ENCODE measurements around the gene RIC8B.

RIC8B gene

GRCh38 chr12:106855221-106855758 lies 80.8 kb downstream of the RIC8B start:
- no peak for DNase-seq (ENCODE audit: extremely low read depth, low read depth)
- no peak overlapping the region for H3K4me3 ChIP-seq (replicated peaks; ENCODE audit: low read depth, low read length)
- TF ChIP-seq, protein P1, sequence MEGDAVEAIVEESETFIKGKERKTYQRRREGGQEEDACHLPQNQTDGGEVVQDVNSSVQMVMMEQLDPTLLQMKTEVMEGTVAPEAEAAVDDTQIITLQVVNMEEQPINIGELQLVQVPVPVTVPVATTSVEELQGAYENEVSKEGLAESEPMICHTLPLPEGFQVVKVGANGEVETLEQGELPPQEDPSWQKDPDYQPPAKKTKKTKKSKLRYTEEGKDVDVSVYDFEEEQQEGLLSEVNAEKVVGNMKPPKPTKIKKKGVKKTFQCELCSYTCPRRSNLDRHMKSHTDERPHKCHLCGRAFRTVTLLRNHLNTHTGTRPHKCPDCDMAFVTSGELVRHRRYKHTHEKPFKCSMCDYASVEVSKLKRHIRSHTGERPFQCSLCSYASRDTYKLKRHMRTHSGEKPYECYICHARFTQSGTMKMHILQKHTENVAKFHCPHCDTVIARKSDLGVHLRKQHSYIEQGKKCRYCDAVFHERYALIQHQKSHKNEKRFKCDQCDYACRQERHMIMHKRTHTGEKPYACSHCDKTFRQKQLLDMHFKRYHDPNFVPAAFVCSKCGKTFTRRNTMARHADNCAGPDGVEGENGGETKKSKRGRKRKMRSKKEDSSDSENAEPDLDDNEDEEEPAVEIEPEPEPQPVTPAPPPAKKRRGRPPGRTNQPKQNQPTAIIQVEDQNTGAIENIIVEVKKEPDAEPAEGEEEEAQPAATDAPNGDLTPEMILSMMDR (IDR thresholded peaks at IDR 0.05; ENCODE audit: low read depth, low read length, missing control alignments): no peak

- H3K4me3 ChIP-seq (replicated peaks; ENCODE audit: low read depth, low read length): no peak overlapping the region
- TF ChIP-seq, protein P1 (IDR thresholded peaks at IDR 0.05; ENCODE audit: low read depth, low read length, missing control alignments): no peak
- no peak for DNase-seq (ENCODE audit: extremely low read depth, low read depth)
Observed at GRCh38 chr12:106861984-106862916, 87.8 kb downstream of the RIC8B start.

- no peak for DNase-seq (ENCODE audit: extremely low read depth, low read depth)
- TF ChIP-seq, protein P1 (IDR thresholded peaks at IDR 0.05; ENCODE audit: low read depth, low read length, missing control alignments): no peak
- no peak overlapping the region for H3K4me3 ChIP-seq (replicated peaks; ENCODE audit: low read depth, low read length)
Observed at GRCh38 chr12:106863189-106863588, 88.7 kb downstream of the RIC8B start.

- H3K4me3 ChIP-seq (replicated peaks; ENCODE audit: low read depth, low read length): no peak overlapping the region
- no peak for DNase-seq (ENCODE audit: extremely low read depth, low read depth)
- TF ChIP-seq, protein P1 (IDR thresholded peaks at IDR 0.05; ENCODE audit: low read depth, low read length, missing control alignments): no peak
Observed at GRCh38 chr12:106865683-106866082, 91.2 kb downstream of the RIC8B start.

GRCh38 chr12:106866426-106867080 lies 92.1 kb downstream of the RIC8B start:
- DNase-seq (ENCODE audit: extremely low read depth, low read depth): no peak
- no peak overlapping the region for H3K4me3 ChIP-seq (replicated peaks; ENCODE audit: low read depth, low read length)
- TF ChIP-seq, protein P1 (IDR thresholded peaks at IDR 0.05; ENCODE audit: low read depth, low read length, missing control alignments): no peak

- no peak for DNase-seq (ENCODE audit: extremely low read depth, low read depth)
- H3K4me3 ChIP-seq (replicated peaks; ENCODE audit: low read depth, low read length): no peak overlapping the region
- TF ChIP-seq, protein P1 (IDR thresholded peaks at IDR 0.05; ENCODE audit: low read depth, low read length, missing control alignments): no peak
Observed at GRCh38 chr12:106867651-106868050, 93.2 kb downstream of the RIC8B start.

All from HFF-Myc (cell line).